ENCODE results near the gene SKAP1. TPM values are rescaled to one million over a fixed set of nuclear protein-coding genes. Genes with fewer than 3 reads are reported as not detected.
A peak's percentile ranks its signal among the peaks of the same experiment; 100 is the strongest.
"Not testable (repeated sequence)": the region's sequence is repeated elsewhere in the genome, so short reads cannot be mapped to it uniquely, and the experiment has no call there.

SKAP1 gene
- total RNA-seq, 4 donors from 2014 or later, result 1.1 to 12.1 (median 1.8) TPM; not detected in 1

GRCh38 chr17:48351911-48352332, 78.1 kb downstream of the SKAP1 start:
- H3K27me3 ChIP-seq, result peaks cover 37% of the 10 kb centered on the region
- TF ChIP-seq POLR2A (IDR thresholded peaks at IDR 0.05) (no peak), CTCF (IDR thresholded peaks at IDR 0.05) (peak; percentile 61 to 74 (median 64))
- ATAC-seq, result no peak
- no peak overlapping the region for H3K4me3 ChIP-seq
- no peaks in the 10 kb centered on the region for H3K36me3 ChIP-seq
- H3K27ac ChIP-seq, result no peak overlapping the region
- no peaks in the 10 kb centered on the region for H3K4me1 ChIP-seq
- H3K9me3 ChIP-seq, result no peaks in the 10 kb centered on the region

GRCh38 chr17:48348352-48348751, 81.7 kb downstream of the SKAP1 start:
- no peak for TF ChIP-seq EP300 (IDR thresholded peaks at IDR 0.05)
- TF ChIP-seq POLR2A (IDR thresholded peaks at IDR 0.05), result no peak
- TF ChIP-seq POLR2AphosphoS5 (IDR thresholded peaks at IDR 0.05), result no peak
- TF ChIP-seq CTCF (IDR thresholded peaks at IDR 0.05), result no peak
- ATAC-seq, result no peak

GRCh38 chr17:48347177-48347576, 82.8 kb downstream of the SKAP1 start:
- no peak for ATAC-seq

More at GRCh38 chr17:48348352-48348751, 81.7 kb downstream of the SKAP1 start:
- no peaks in the 10 kb centered on the region for H3K4me1 ChIP-seq
- H3K36me3 ChIP-seq, result no peaks in the 10 kb centered on the region
- no peaks in the 10 kb centered on the region for H3K9me3 ChIP-seq
- no peak overlapping the region for H3K4me3 ChIP-seq
- H3K27ac ChIP-seq, result no peak overlapping the region
- H3K27me3 ChIP-seq, result peaks cover 37% of the 10 kb centered on the region

GRCh38 chr17:48344251-48344650, 85.8 kb downstream of the SKAP1 start:
- Histone ChIP-seq H3K27me3 (peaks cover 60% of the 10 kb centered on the region), H3K4me3 (no peak overlapping the region), H3K9me3 (no peaks in the 10 kb centered on the region), H3K4me1 (no peaks in the 10 kb centered on the region), H3K27ac (no peak overlapping the region), H3K36me3 (no peaks in the 10 kb centered on the region)
- TF ChIP-seq CTCF (IDR thresholded peaks at IDR 0.05), result no peak
- no peak for TF ChIP-seq POLR2A (IDR thresholded peaks at IDR 0.05)
- TF ChIP-seq EP300 (IDR thresholded peaks at IDR 0.05), result no peak
- no peak for TF ChIP-seq POLR2AphosphoS5 (IDR thresholded peaks at IDR 0.05)
- ATAC-seq, result no peak

More at GRCh38 chr17:48347177-48347576, 82.8 kb downstream of the SKAP1 start:
- Histone ChIP-seq H3K27ac (no peak overlapping the region), H3K4me3 (no peak overlapping the region), H3K9me3 (no peaks in the 10 kb centered on the region), H3K27me3 (peaks cover 45% of the 10 kb centered on the region), H3K4me1 (no peaks in the 10 kb centered on the region), H3K36me3 (no peaks in the 10 kb centered on the region)
- TF ChIP-seq EP300 (IDR thresholded peaks at IDR 0.05), result no peak
- no peak for TF ChIP-seq POLR2A (IDR thresholded peaks at IDR 0.05)
- no peak for TF ChIP-seq CTCF (IDR thresholded peaks at IDR 0.05)
- no peak for TF ChIP-seq POLR2AphosphoS5 (IDR thresholded peaks at IDR 0.05)

- Histone ChIP-seq H3K4me1 (no peaks in the 10 kb centered on the region), H3K36me3 (no peaks in the 10 kb centered on the region), H3K27me3 (peaks cover 77% of the 10 kb centered on the region), H3K9me3 (no peaks in the 10 kb centered on the region), H3K27ac (no peak overlapping the region), H3K4me3 (no peak overlapping the region)
- no peak for ATAC-seq
- WGBS, 2 donors (ENCODE audit: low coverage in 1 of 2), result 100% methylated on average over 2 of the region's 2 CpGs
- TF ChIP-seq EP300 (IDR thresholded peaks at IDR 0.05), result no peak
- no peak for TF ChIP-seq POLR2A (IDR thresholded peaks at IDR 0.05)
Observed at GRCh38 chr17:48340916-48341315, 89.1 kb downstream of the SKAP1 start.

- no peak for ATAC-seq
- Histone ChIP-seq H3K27ac (no peak overlapping the region), H3K36me3 (no peaks in the 10 kb centered on the region), H3K27me3 (peaks cover 80% of the 10 kb centered on the region), H3K4me3 (no peak overlapping the region), H3K9me3 (no peaks in the 10 kb centered on the region), H3K4me1 (no peaks in the 10 kb centered on the region)
- WGBS, 2 donors (ENCODE audit: low coverage in 1 of 2), result 31 to 32% methylated on average over 2 of the region's 2 CpGs
- TF ChIP-seq POLR2AphosphoS5 (IDR thresholded peaks at IDR 0.05) (no peak), POLR2A (IDR thresholded peaks at IDR 0.05) (no peak), CTCF (IDR thresholded peaks at IDR 0.05) (no peak), EP300 (IDR thresholded peaks at IDR 0.05) (no peak)
Observed at GRCh38 chr17:48338720-48339119, 91.3 kb downstream of the SKAP1 start.

GRCh38 chr17:48337903-48338302, 92.1 kb downstream of the SKAP1 start:
- ATAC-seq, H3K4me1 ChIP-seq, H3K27ac ChIP-seq, H3K36me3 ChIP-seq, H3K9me3 ChIP-seq, H3K4me3 ChIP-seq: not testable (repeated sequence)
- WGBS, 2 donors (ENCODE audit: low coverage in 1 of 2), result 88% methylated on average over 2 of the region's 2 CpGs; no CpG with 5 or more reads in 1 of the 2 donors
- peaks cover 86% of the 10 kb centered on the region for H3K27me3 ChIP-seq

Data from gastroesophageal sphincter (tissue), 4 donors.